ENCODE results near the gene NUP188. TPM values are rescaled to one million over a fixed set of nuclear protein-coding genes. Genes with fewer than 3 reads are reported as not detected.
A peak's percentile ranks its signal among the peaks of the same experiment; 100 is the strongest.

The NUP188 gene
- total and polyA plus RNA-seq, 2 of the 4 experiments (the other 2 are of a cell fraction) = 53.0 to 59.1 TPM

DNA sequence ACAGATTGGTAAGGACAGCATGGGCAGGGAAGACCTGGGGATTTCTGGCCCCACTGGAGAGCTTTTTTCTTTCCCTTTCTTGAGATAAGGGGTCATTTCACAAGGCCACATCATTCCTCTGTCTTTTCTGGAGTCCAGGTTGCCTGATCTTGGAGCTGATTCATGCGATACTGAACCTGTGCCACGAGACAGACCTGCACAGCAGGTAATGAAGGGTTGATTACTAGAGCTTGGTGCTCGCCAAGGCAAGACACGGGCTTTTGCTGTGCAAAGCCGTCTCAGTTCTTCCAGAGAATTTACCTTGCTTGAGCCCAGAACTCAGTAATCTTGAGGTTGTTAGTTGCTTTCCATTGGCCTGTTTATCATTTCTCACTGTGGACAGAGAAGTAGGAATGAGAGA lies 39.2 kb downstream of the NUP188 start:
- Histone ChIP-seq H3K4ac (ENCODE audit: low read depth, low read length) (no peak overlapping the region), H2BK5ac (ENCODE audit: low read depth, low read length, poor library complexity, severe bottlenecking) (no peak overlapping the region), H3K18ac (ENCODE audit: low read depth, low read length) (no peak overlapping the region; the same call in 1 of the 2 replicates), H3K9me3 (ENCODE audit: control insufficient read depth, insufficient read depth, low read length) (no peaks in the 10 kb centered on the region), H3K4me1 (ENCODE audit: control insufficient read depth, insufficient read depth, low read length) (peaks cover 10% of the 10 kb centered on the region), H3K36me3 (ENCODE audit: control insufficient read depth, insufficient read depth, low read length) (peaks cover 46% of the 10 kb centered on the region), H4K91ac (ENCODE audit: insufficient read depth, low read depth, low read length) (no peak overlapping the region), H3K23ac (ENCODE audit: low read depth, low read length) (peak overlapping the region; percentile 31; the same call in 1 of the 2 replicates), H4K8ac (ENCODE audit: low read depth in 2 of 2, low read length in 2 of 2) (no peak overlapping the region), H3K4me2 (ENCODE audit: low read depth, low read length) (no peak overlapping the region), H4K20me1 (ENCODE audit: insufficient read depth, low read length) (no peaks in the 10 kb centered on the region), H3K9me1 (ENCODE audit: insufficient read depth, low read length) (peaks cover 13% of the 10 kb centered on the region), H3K27me3 (ENCODE audit: control insufficient read depth, insufficient read depth, low read length) (no peaks in the 10 kb centered on the region), H2AK5ac (ENCODE audit: low read depth, low read length) (no peak overlapping the region), H2BK15ac (ENCODE audit: low read depth, low read length) (no peak overlapping the region), H3K4me3 (ENCODE audit: insufficient read depth, low read depth, low read length) (no peak overlapping the region), H2AK9ac (replicated peaks; ENCODE audit: low read depth, low read length, poor library complexity) (no peak overlapping the region), H3K56ac (ENCODE audit: extremely low read depth, insufficient read depth, low read length) (no peak overlapping the region), H2BK120ac (ENCODE audit: low read depth, low read length) (no peak overlapping the region), H4K5ac (ENCODE audit: low read depth, low read length) (no peak overlapping the region), H3K9ac (ENCODE audit: low read depth, low read length) (no peak overlapping the region), H2BK20ac (ENCODE audit: low read depth, low read length) (no peak overlapping the region), H3K79me1 (ENCODE audit: low read depth in 1 of 2, low read length in 2 of 2) (peaks cover 0 to 16% of the 10 kb centered on the region in 2 experiments; a peak in 3 of 4 replicates), H3K27ac (ENCODE audit: insufficient read depth, low read length) (no peak overlapping the region; the same call in 1 of the 2 replicates), H3K14ac (replicated peaks; ENCODE audit: low read depth, low read length) (no peak overlapping the region), H2AFZ (replicated peaks; ENCODE audit: low read length, poor library complexity) (no peak overlapping the region)
- WGBS, 2 experiments (ENCODE audit: extremely low coverage in 2 of 2, insufficient read length in 1 of 2) = 100% methylated on average over 1 of the region's 5 CpGs; no CpG with 5 or more reads in 1 of the 2 experiments
- DNase-seq (no peak), ATAC-seq (ENCODE audit: low read depth) (no peak)
- POLR2A ChIA-PET (ENCODE audit: unreplicated experiment) = no interaction called here
- dilution Hi-C loops (cut with HindIII; ENCODE audit: low sequenced_read_pairs, unreplicated experiment) = no loop called here
- intact Hi-C loops (cut with micrococcal nuclease) = no loop called here
- in situ Hi-C loops (cut with MboI; ENCODE audit: low sequenced_read_pairs) = no loop called here
- TF ChIP-seq MAFK (IDR thresholded peaks at IDR 0.05; ENCODE audit: low read depth, low read length) (no peak), RFX5 (IDR thresholded peaks at IDR 0.05; ENCODE audit: low read depth, low read length) (no peak)
- CTCF ChIA-PET = no interaction called here
- BruUV-seq (replicated peaks) = no TSS peak
